ENCODE data around the gene SLC25A23. TPM values are rescaled to one million over a fixed set of nuclear protein-coding genes. Genes with fewer than 3 reads are reported as not detected.

Gene SLC25A23
- total RNA-seq, 1 donor: 27.7 TPM

DNA sequence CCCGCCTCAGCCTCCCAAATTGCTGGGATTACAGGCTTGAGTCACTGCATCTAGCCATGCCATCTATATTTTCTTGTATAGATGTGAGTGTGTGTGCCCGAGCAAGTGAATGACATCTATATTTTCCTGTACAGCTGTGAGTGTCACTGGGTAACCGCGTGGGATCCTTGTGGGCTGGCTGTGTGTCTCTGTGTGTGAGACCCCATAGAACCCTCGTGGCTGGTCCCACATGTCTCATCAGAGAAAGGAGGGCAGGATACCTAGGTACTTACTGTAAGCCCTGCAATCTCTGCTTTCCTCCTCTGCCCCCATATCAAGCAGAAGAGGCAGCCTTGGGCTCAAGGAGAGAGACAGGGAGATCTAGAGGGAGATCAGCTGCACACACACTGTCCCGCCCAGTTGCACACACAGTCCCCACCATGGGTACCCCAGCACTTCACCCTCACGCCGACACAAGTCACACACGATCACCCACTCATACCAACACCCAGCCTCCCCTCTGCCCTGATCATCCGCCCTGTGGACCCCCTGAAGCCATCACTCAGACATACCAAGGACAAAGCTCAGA lies 21.3 kb upstream of the SLC25A23 start:
- TF ChIP-seq, protein P1, sequence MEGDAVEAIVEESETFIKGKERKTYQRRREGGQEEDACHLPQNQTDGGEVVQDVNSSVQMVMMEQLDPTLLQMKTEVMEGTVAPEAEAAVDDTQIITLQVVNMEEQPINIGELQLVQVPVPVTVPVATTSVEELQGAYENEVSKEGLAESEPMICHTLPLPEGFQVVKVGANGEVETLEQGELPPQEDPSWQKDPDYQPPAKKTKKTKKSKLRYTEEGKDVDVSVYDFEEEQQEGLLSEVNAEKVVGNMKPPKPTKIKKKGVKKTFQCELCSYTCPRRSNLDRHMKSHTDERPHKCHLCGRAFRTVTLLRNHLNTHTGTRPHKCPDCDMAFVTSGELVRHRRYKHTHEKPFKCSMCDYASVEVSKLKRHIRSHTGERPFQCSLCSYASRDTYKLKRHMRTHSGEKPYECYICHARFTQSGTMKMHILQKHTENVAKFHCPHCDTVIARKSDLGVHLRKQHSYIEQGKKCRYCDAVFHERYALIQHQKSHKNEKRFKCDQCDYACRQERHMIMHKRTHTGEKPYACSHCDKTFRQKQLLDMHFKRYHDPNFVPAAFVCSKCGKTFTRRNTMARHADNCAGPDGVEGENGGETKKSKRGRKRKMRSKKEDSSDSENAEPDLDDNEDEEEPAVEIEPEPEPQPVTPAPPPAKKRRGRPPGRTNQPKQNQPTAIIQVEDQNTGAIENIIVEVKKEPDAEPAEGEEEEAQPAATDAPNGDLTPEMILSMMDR (IDR thresholded peaks at IDR 0.05; ENCODE audit: insufficient read depth, low read length): no peak
- no peak overlapping the region for H3K4me3 ChIP-seq (ENCODE audit: low read depth, low read length)
- DNase-seq (ENCODE audit: low read depth): no peak

DNA sequence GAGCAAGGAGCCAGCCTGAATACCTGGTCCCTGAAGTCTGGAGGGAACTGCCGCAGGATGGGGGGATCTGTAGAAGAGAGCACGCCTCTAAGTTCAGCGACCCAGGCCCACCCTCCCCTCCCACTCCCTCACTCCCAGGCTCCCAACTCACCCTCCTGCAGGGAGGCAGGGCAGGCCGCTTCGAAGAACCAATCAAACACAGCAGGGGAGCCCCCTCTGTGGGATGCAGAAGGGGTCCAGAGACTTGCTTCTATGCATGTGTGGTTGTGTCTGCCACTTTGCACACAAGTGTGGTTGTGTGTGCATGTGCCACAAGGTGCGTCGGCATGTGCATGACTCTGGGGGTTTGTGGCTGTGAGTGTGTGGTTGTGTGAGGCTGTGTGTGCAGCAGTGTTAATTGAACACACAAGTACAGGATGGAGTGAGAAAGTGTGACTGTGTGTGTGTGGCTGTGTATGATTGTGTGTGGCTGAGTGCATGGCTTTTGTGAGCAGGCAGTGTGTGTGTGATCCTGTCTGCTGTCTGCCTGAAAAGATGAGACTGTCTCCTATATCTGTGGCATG lies 20.3 kb upstream of the SLC25A23 start:
- TF ChIP-seq, protein P1 (IDR thresholded peaks at IDR 0.05; ENCODE audit: insufficient read depth, low read length): no peak
- no peak overlapping the region for H3K4me3 ChIP-seq (ENCODE audit: low read depth, low read length)
- DNase-seq (ENCODE audit: low read depth): no peak

DNA sequence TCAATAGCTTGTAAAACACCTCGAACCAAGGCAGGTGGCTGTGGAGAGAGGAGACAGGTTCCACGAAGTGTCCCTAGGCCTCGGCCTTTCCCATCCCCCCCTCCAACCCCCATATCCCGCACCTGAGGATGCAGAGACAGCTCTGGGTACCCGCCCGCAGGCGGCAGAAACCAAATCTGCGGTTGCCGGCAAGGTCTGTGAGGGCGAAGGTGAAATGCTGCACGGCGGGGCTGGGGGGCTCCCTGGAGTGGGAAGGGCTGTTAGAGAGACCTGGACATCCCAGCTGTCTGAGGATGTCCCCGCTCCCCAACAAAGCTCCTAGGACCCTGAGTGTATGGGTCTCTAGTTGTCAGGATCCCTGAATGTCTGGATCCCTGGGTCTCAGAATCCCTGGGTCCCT lies 19.2 kb upstream of the SLC25A23 start:
- DNase-seq (ENCODE audit: low read depth): no peak
- TF ChIP-seq, protein P1 (IDR thresholded peaks at IDR 0.05; ENCODE audit: insufficient read depth, low read length): no peak

DNA sequence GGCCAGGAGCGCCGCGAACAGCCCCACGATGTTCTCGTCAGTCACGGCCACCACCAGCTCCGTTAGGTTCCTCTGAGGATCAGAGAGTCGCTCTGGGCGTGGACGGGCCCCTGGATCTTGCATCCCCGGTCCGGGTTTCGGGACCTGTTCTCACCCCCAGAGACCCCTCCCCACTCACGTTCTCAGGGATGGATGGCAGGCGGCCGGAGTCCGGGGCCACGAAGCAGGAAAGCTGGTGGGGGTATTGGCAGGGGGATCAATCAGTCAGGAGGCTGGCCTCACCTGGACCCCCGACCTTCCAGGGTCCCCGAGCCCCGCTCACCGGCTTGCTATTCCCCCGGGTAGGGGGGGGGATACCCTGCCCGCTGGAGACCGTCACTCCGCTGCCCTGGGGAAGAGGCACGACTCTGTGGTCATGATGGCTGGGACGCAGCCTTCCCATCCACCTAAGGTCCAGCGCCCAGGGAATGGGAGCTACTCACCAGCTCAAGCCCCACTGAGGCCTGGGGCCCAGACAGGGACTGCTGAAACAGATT lies 17.4 kb upstream of the SLC25A23 start:
- H3K4me3 ChIP-seq (ENCODE audit: low read depth, low read length): no peak overlapping the region
- TF ChIP-seq, protein P1 (IDR thresholded peaks at IDR 0.05; ENCODE audit: insufficient read depth, low read length): no peak
- no peak for DNase-seq (ENCODE audit: low read depth)

More for the DNA sequence above, 19.2 kb upstream of the SLC25A23 start:
- H3K4me3 ChIP-seq (ENCODE audit: low read depth, low read length): no peak overlapping the region

DNA sequence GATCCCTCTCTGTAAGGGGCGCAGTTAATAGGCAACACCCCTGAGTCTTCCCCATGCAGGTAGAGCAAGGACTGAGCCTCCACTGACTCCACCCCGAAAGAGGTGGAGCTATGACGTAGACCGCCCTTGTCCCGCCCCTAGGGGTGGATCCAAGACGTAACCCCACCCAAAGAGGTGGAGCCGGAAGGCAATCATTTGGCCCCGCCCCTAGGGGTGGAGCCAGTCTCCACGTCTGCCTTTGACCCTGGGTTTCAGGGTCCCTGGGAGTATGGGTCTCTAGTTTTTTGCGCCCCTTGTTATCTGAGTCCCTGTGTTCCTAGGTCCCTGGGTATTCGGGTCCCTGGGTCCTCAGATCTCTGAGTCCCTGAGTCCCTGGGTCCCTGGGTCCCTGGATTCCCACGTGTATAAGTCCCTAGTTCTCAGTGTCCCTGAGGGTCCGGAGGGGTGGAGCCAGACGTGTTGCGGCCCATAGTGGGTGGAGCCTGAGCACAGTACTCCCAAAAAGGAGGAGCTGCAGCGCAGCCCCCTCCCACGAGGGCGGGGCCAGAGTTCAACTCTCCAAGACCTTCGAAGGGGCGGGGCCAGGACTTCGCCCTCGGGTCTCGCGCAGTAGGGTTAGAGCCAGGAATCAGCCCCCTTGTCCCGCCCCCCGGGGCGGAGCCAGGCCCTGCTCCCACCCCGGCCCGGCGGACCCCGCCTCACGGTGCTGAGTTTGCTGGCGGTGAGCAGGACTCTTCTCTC lies 16.7 kb upstream of the SLC25A23 start:
- peak overlapping the region; percentile 25 for H3K4me3 ChIP-seq (ENCODE audit: low read depth, low read length)
- DNase-seq (ENCODE audit: low read depth): peak; percentile 38

DNA sequence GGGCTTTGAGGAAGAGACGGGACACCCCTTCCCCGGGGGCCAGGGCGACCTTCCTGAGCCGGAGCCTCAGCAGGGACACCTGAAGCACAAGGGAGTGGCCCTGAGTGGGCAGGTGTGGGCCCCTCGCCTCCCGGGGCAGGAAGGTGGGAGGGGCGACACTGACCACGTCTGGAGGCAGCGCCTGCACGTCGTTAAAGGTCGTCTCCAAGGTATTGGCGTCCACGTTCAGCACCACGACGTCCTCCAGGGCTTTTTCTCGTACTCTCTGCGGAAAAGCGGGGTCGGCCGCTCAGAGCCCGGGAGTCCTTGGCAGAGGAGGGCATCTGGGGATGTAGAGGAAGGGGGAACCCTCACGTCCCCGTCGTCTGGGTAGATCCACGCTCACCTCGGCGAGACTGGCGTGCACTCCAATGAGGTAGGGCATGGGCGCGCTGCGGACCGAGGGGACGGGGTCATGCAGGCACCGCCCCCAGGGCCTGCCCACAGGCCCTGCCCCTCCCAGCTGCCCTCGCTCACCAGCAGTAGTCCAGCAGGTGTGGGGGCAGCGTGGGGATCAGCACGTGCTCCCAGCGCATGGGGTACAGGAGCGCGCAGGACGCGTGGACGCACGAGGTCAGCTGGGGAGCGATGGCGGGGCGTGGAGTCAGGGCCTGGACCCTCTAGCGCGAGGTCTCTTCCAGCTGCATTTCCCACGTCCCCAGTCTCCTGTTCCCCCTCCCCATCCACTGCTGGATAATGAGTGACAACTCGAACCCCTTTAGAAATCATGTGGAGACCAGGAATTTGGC lies 15.9 kb upstream of the SLC25A23 start:
- TF ChIP-seq, protein P1 (IDR thresholded peaks at IDR 0.05; ENCODE audit: insufficient read depth, low read length): no peak
- H3K4me3 ChIP-seq (ENCODE audit: low read depth, low read length): no peak overlapping the region
- no peak for DNase-seq (ENCODE audit: low read depth)

More for the DNA sequence above, 16.7 kb upstream of the SLC25A23 start:
- TF ChIP-seq, protein P1 (IDR thresholded peaks at IDR 0.05; ENCODE audit: insufficient read depth, low read length): no peak

Measured in fibroblast of the aortic adventitia (primary cell).